Glutamatergic neuron (in vitro differentiated cells): ENCODE results near the gene TAF5L. TPM values are rescaled to one million over a fixed set of nuclear protein-coding genes. Genes with fewer than 3 reads are reported as not detected.

Experiments used
- DNase-seq: peaks from one replicate; pipeline ENCODE4 v3.0.0; 2022
- H3K27ac Mint-ChIP-seq: one replicate; pipeline ENCODE4 v1.8.0; 2020; ENCODE audit warnings: mild to moderate bottlenecking, mixed read lengths, inconsistent platforms; ENCODE audit not compliant: unreplicated experiment
- H3K27me3 Mint-ChIP-seq: one replicate; pipeline ENCODE4 v1.8.0; 2020; ENCODE audit warnings: mild to moderate bottlenecking, moderate library complexity, mixed read lengths, inconsistent platforms; ENCODE audit not compliant: unreplicated experiment
- H3K36me3 Mint-ChIP-seq: one replicate; pipeline ENCODE4 v1.8.0; 2020; ENCODE audit warnings: mild to moderate bottlenecking, mixed read lengths, inconsistent platforms; ENCODE audit not compliant: unreplicated experiment
- H3K4me1 Mint-ChIP-seq: one replicate; pipeline ENCODE4 v1.8.0; 2020; ENCODE audit warnings: mild to moderate bottlenecking, low read depth, mixed read lengths, inconsistent platforms; ENCODE audit not compliant: unreplicated experiment
- H3K4me3 Mint-ChIP-seq: one replicate; pipeline ENCODE4 v1.8.0; 2020; ENCODE audit warnings: mild to moderate bottlenecking, mixed read lengths, inconsistent platforms; ENCODE audit not compliant: unreplicated experiment
- H3K9me3 Mint-ChIP-seq: one replicate; pipeline ENCODE4 v1.8.0; 2020; ENCODE audit warnings: mild to moderate bottlenecking, moderate library complexity, mixed read lengths, inconsistent platforms; ENCODE audit not compliant: unreplicated experiment
- CTCF ChIP-seq: fragments of 200-600 bp; sonication (generic); IDR thresholded peaks from one replicate; pipeline ENCODE4 v1.5.0; 2021; ENCODE audit not compliant: partially characterized antibody, unreplicated experiment
- long read RNA-seq: library from polyadenylated mRNA; unstranded; transcript quantifications from one replicate; pipeline ENCODE4 v2.0.0, GENCODE V29; 2020; ENCODE audit not compliant: unreplicated experiment
- total RNA-seq: library from RNA; stranded (reverse); fragmentation: NEBNext Ultra II Directional; extraction: Animal tissue kit (Norgen Biotek cat#: 25700); gene quantifications from one replicate; pipeline ENCODE4 v1.2.1, GENCODE V29; 2021; ENCODE audit not compliant: unreplicated experiment

TAF5L gene
- total RNA-seq: 19.6 TPM
- long read RNA-seq: 0 reads

GRCh38 chr1:229625915-229626831 lies at the start of gene TAF5L, which contains the start of gene URB2:
TAF5L (minus strand) TSS chr1:229626122; CDS start chr1:229614482, 11,640 bp downstream.
URB2 (plus strand) TSS chr1:229626247; CDS start chr1:229627634, 1,387 bp downstream.
- DNase-seq: peak; percentile 88
- Mint-ChIP-seq H3K9me3 (peaks cover 7% of the 10 kb centered on the region), H3K4me3 (peak within 1 kb of the TSS; percentile 97), H3K27me3 (peaks cover 2% of the 10 kb centered on the region), H3K27ac (peak within 1 kb of the TSS; percentile 83), H3K36me3 (no peaks in the 10 kb centered on the region), H3K4me1 (peaks cover 18% of the 10 kb centered on the region)
- TF ChIP-seq CTCF: no peak

GRCh38 chr1:229675396-229675795 lies 49.5 kb upstream of the TAF5L start:
- Mint-ChIP-seq H3K4me3 (no peak overlapping the region), H3K27me3 (peaks cover under 1% of the 10 kb centered on the region), H3K36me3 (no peaks in the 10 kb centered on the region), H3K9me3 (no peaks in the 10 kb centered on the region), H3K4me1 (no peaks in the 10 kb centered on the region), H3K27ac (no peak overlapping the region)
- no peak for TF ChIP-seq CTCF
- DNase-seq: no peak

- H3K27ac Mint-ChIP-seq: no peak overlapping the region
These were observed 48.1 kb upstream of the TAF5L start for GRCh38 chr1:229674042-229674441.

GRCh38 chr1:229672246-229672645 lies 46.3 kb upstream of the TAF5L start:
- Mint-ChIP-seq H3K27me3 (no peaks in the 10 kb centered on the region), H3K9me3 (no peaks in the 10 kb centered on the region), H3K4me1 (no peaks in the 10 kb centered on the region), H3K36me3 (no peaks in the 10 kb centered on the region), H3K4me3 (no peak overlapping the region), H3K27ac (no peak overlapping the region)
- no peak for DNase-seq
- TF ChIP-seq CTCF: no peak

More at GRCh38 chr1:229674042-229674441, 48.1 kb upstream of the TAF5L start:
- TF ChIP-seq CTCF: no peak
- Mint-ChIP-seq H3K36me3 (no peaks in the 10 kb centered on the region), H3K27me3 (no peaks in the 10 kb centered on the region), H3K9me3 (no peaks in the 10 kb centered on the region), H3K4me1 (no peaks in the 10 kb centered on the region), H3K4me3 (no peak overlapping the region)
- no peak for DNase-seq

GRCh38 chr1:229671310-229671709 lies 45.4 kb upstream of the TAF5L start:
- H3K27me3 Mint-ChIP-seq: no peaks in the 10 kb centered on the region
- no peak overlapping the region for H3K4me3 Mint-ChIP-seq
- no peak for TF ChIP-seq CTCF
- no peaks in the 10 kb centered on the region for H3K4me1 Mint-ChIP-seq
- H3K36me3 Mint-ChIP-seq: no peaks in the 10 kb centered on the region
- H3K9me3 Mint-ChIP-seq: no peaks in the 10 kb centered on the region
- DNase-seq: no peak
- H3K27ac Mint-ChIP-seq: no peak overlapping the region
